Uterus (tissue), 4 donors: Measurements from ENCODE around the gene CASP10. TPM values are rescaled to one million over a fixed set of nuclear protein-coding genes. Genes with fewer than 3 reads are reported as not detected.
"Not testable (repeated sequence)": the region's sequence is repeated elsewhere in the genome, so short reads cannot be mapped to it uniquely, and the experiment has no call there.

Source experiments
- DNase-seq, 2 donors: peaks; one replicate each; pipeline ENCODE4 v3.0.0-alpha.2; 2019 to 2020
- H3K27ac ChIP-seq, 2 donors: fragments of 200-600 bp; sonication (generic); 1 replicate in 1 of 2; 2 replicates in 1 of 2; pipeline ENCODE4 v1.5.1; 2016 to 2018
- H3K27me3 ChIP-seq, 2 donors: fragments of 200-600 bp; sonication (generic); one replicate each; pipeline ENCODE4 v1.5.1; 2018 to 2019; ENCODE audit warnings: control low read depth in 1 of 2
- H3K36me3 ChIP-seq, 2 donors: fragments of 200-600 bp; sonication (generic); one replicate each; pipeline ENCODE4 v1.5.1; 2019; ENCODE audit warnings: control low read depth in 1 of 2
- H3K4me1 ChIP-seq, 2 donors: fragments of 200-600 bp; sonication (generic); one replicate each; pipeline ENCODE4 v1.5.1; 2018 to 2019; ENCODE audit warnings: control low read depth in 1 of 2
- H3K4me3 ChIP-seq, 2 donors: fragments of 200-600 bp; sonication (generic); 1 replicate in 1 of 2; 2 replicates in 1 of 2; pipeline ENCODE4 v1.5.1; 2018 to 2019; ENCODE audit warnings: mild to moderate bottlenecking in 1 of 2
- H3K9me3 ChIP-seq, 2 donors: fragments of 200-600 bp; sonication (generic); one replicate each; pipeline ENCODE4 v1.5.1; 2019; ENCODE audit warnings: control low read depth in 1 of 2
- CTCF ChIP-seq, 4 experiments: fragments of 200-600 bp in 2 of 4; fragments of 450-650 bp in 2 of 4; sonication (generic) in 2 of 4; IDR thresholded peaks; one replicate each; pipeline ENCODE4 v1.5.1; 2016 to 2019; ENCODE audit warnings: antibody characterized with exemption in 4 of 4, mild to moderate bottlenecking in 2 of 4, moderate library complexity in 1 of 4
- POLR2A ChIP-seq, 2 donors: fragments of 450-650 bp; IDR thresholded peaks; one replicate each; pipeline ENCODE4 v1.6.1; 2016; ENCODE audit warnings: antibody characterized with exemption in 2 of 2, mild to moderate bottlenecking in 1 of 2, moderate library complexity in 1 of 2
- intact Hi-C: fragments of 100-400 bp; cut with DNase I; formaldehyde crosslinking; loops from one replicate; pipeline ENCODE4 v1.15.1; 2023; ENCODE audit warnings: low total_unique reads
- total RNA-seq, 4 donors: library from RNA; depleted of rRNA in 3 of 4; stranded (reverse); fragments of >200 nt in 3 of 4; gene quantifications; one replicate each; pipeline versions ENCODE4 v1.1.0 to v1.2.4, GENCODE V29; 2014 to 2023
- donor health status: DM: yes; HTN: yes; CAD: no.

Gene CASP10
- total RNA-seq, 4 donors from 2014 or later = 1.8 to 21.6 (median 11.7) TPM

- Histone ChIP-seq H3K4me1 (no peaks in the 10 kb centered on the region), H3K27ac (no peak overlapping the region), H3K36me3 (no peaks in the 10 kb centered on the region), H3K27me3 (no peaks in the 10 kb centered on the region), H3K9me3 (peaks cover 0 to 11% of the 10 kb centered on the region in 2 donors), H3K4me3 (no peak overlapping the region)
- no peak for DNase-seq
- intact Hi-C loops = no loop called here
- TF ChIP-seq POLR2A (IDR thresholded peaks at IDR 0.05) (no peak), CTCF (IDR thresholded peaks at IDR 0.05) (no peak)
Measured at GRCh38 chr2:201172279-201172678, 10.7 kb upstream of the CASP10 start.

GRCh38 chr2:201174687-201175086 lies 8.3 kb upstream of the CASP10 start:
- Histone ChIP-seq H3K9me3 (peaks cover 0 to under 1% of the 10 kb centered on the region in 2 donors), H3K36me3 (no peaks in the 10 kb centered on the region), H3K27ac (no peak overlapping the region), H3K4me1 (no peaks in the 10 kb centered on the region), H3K4me3 (no peak overlapping the region), H3K27me3 (no peaks in the 10 kb centered on the region)
- TF ChIP-seq CTCF (IDR thresholded peaks at IDR 0.05) = no peak
- no peak for TF ChIP-seq POLR2A (IDR thresholded peaks at IDR 0.05)
- intact Hi-C loops = no loop called here
- no peak for DNase-seq

- Histone ChIP-seq H3K4me3 (no peak overlapping the region), H3K9me3 (no peaks in the 10 kb centered on the region), H3K27me3 (no peaks in the 10 kb centered on the region), H3K4me1 (no peaks in the 10 kb centered on the region), H3K27ac (no peak overlapping the region), H3K36me3 (no peaks in the 10 kb centered on the region)
- intact Hi-C loops = no loop called here
- TF ChIP-seq CTCF (IDR thresholded peaks at IDR 0.05) = no peak
- TF ChIP-seq POLR2A (IDR thresholded peaks at IDR 0.05) = no peak
- no peak for DNase-seq
Measured at GRCh38 chr2:201176081-201176481, 6.9 kb upstream of the CASP10 start.

GRCh38 chr2:201180010-201180409 lies 2.9 kb upstream of the CASP10 start:
- H3K4me1 ChIP-seq = no peaks in the 10 kb centered on the region
- no peaks in the 10 kb centered on the region for H3K36me3 ChIP-seq
- H3K9me3 ChIP-seq = no peaks in the 10 kb centered on the region
- H3K4me3 ChIP-seq = no peak overlapping the region
- intact Hi-C loops = no loop called here
- H3K27me3 ChIP-seq = no peaks in the 10 kb centered on the region
- H3K27ac ChIP-seq = no peak overlapping the region
- no peak for TF ChIP-seq POLR2A (IDR thresholded peaks at IDR 0.05)
- TF ChIP-seq CTCF (IDR thresholded peaks at IDR 0.05) = no peak
- no peak for DNase-seq

- H3K9me3 ChIP-seq = no peaks in the 10 kb centered on the region
- peak overlapping the region; percentile 11 to 73 for H3K27ac ChIP-seq
- no peaks in the 10 kb centered on the region for H3K27me3 ChIP-seq
- peak overlapping the region; percentile 15 to 31 for H3K4me3 ChIP-seq
- intact Hi-C loops = no loop called here
- no peaks in the 10 kb centered on the region for H3K4me1 ChIP-seq
- no peaks in the 10 kb centered on the region for H3K36me3 ChIP-seq
- no peak for DNase-seq
- TF ChIP-seq CTCF (IDR thresholded peaks at IDR 0.05) (no peak), POLR2A (IDR thresholded peaks at IDR 0.05) (no peak)
Measured at GRCh38 chr2:201183365-201183727, 405 bp downstream of the CASP10 start.

GRCh38 chr2:201183835-201184234 lies 894 bp downstream of the CASP10 start:
- H3K4me1 ChIP-seq, intact Hi-C loops, H3K27me3 ChIP-seq, H3K36me3 ChIP-seq, H3K9me3 ChIP-seq, DNase-seq: not testable (repeated sequence)
- peak overlapping the region in 1 of 2 donors; percentile 31 for H3K4me3 ChIP-seq
- H3K27ac ChIP-seq = peak overlapping the region in 1 of 2 donors; percentile 73

- H3K9me3 ChIP-seq, intact Hi-C loops, H3K4me1 ChIP-seq, H3K27me3 ChIP-seq, H3K36me3 ChIP-seq, H3K4me3 ChIP-seq, DNase-seq: not testable (repeated sequence)
- H3K27ac ChIP-seq = peak overlapping the region in 1 of 2 donors; percentile 73
Measured at GRCh38 chr2:201184248-201184647, 1.3 kb downstream of the CASP10 start.
